AG04450 (cell line): ENCODE results near the gene SF3B3. TPM values are rescaled to one million over a fixed set of nuclear protein-coding genes. Genes with fewer than 3 reads are reported as not detected.

Experiments
- CTCF ChIA-PET: fragments of 300-600, 350-600 bp; formaldehyde crosslinking; extraction: SDS; loops from one replicate; lab custom pipeline; 2022; ENCODE audit warnings: antibody characterized with exemption, inconsistent platforms; lab: Charles Lee
- POLR2A ChIA-PET: fragments of 350-600 bp; formaldehyde crosslinking; extraction: SDS; loops from one replicate; lab custom pipeline; 2021; ENCODE audit warnings: antibody characterized with exemption, inconsistent platforms; lab: Yijun Ruan, JAX
- DNase-seq: peaks from one replicate; pipeline ENCODE4 v3.0.0-alpha.2; 2011; ENCODE audit warnings: low read depth, low spot score
- H3K27ac ChIP-seq: one replicate; pipeline ENCODE4 v1.5.1; 2012; ENCODE audit warnings: low read depth, low read length, control low read depth
- H3K27me3 ChIP-seq: one replicate; pipeline ENCODE4 v1.6.0; 2012; ENCODE audit warnings: low read length; ENCODE audit not compliant: control insufficient read depth, insufficient read depth
- H3K4me3 ChIP-seq: 2 replicates; pipeline ENCODE4 v1.5.1; 2011; ENCODE audit warnings: mild to moderate bottlenecking, low read depth, low read length, control low read depth
- H3K9me3 ChIP-seq: 2 replicates; pipeline ENCODE4 v1.5.1; 2012; ENCODE audit warnings: low read length; ENCODE audit not compliant: control insufficient read depth, insufficient read depth
- polyA plus RNA-seq: library from polyadenylated mRNA; depleted of rRNA; stranded (reverse); fragments of >200 nt; gene quantifications from 2 replicates; pipeline ENCODE4 v1.2.3, GENCODE V29; 2011
- TF ChIP-seq, protein P1 (sequence below): IDR thresholded peaks from 2 replicates; pipeline ENCODE4 v1.5.1; 2011; ENCODE audit warnings: low read depth, low read length, control low read depth, inconsistent platforms

The SF3B3 gene
- polyA plus RNA-seq, 1 experiment, result 139 TPM

DNA sequence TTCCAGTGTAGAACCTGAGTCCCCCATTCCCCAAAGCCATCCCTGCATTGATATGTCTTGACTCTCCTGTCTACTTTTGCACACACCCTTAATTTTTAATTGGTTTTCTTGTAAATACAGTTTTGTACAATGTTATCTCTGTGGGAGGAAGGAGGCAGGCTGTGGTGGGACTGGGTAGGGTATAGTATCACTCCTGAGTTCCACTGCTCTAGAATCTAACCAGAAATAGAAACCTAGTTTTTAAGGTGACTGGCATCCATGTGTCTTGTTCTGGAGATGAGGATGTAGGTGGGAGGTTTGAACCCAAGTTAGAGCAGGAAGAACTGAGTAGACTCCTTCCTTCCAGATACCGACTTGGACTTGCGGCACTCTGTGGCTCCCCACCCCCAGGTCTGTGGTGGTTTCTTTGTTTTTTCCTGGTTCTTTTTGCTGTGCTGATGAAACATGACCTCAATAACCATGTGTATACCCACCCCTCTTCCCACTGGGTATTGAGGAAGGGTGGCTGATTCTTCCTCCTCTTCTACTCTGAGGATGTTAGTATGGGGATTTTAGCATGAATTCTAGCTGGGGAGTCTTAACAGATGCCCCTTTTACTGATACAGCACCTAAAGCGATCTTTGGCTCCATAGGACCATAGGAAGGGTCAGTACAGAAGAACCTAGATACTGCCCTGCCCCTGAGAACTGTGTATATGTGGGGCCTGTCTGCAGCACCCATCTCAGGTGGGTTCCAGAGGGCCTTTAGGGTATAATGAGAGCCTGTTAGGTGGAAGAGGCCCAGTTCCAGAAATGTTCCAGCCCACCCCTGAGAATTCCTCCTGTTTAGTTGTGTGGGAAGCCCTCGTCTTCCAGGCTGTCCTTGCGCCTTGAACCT is 48.7 kb downstream of the SF3B3 start:
- TF ChIP-seq, protein P1, sequence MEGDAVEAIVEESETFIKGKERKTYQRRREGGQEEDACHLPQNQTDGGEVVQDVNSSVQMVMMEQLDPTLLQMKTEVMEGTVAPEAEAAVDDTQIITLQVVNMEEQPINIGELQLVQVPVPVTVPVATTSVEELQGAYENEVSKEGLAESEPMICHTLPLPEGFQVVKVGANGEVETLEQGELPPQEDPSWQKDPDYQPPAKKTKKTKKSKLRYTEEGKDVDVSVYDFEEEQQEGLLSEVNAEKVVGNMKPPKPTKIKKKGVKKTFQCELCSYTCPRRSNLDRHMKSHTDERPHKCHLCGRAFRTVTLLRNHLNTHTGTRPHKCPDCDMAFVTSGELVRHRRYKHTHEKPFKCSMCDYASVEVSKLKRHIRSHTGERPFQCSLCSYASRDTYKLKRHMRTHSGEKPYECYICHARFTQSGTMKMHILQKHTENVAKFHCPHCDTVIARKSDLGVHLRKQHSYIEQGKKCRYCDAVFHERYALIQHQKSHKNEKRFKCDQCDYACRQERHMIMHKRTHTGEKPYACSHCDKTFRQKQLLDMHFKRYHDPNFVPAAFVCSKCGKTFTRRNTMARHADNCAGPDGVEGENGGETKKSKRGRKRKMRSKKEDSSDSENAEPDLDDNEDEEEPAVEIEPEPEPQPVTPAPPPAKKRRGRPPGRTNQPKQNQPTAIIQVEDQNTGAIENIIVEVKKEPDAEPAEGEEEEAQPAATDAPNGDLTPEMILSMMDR, result no peak
- ChIA-PET CTCF (interaction anchor here (0.6 to 1.2 kb wide), 6 partner anchors 8 to 199 kb away, joined by 3 to 5 read pairs (median 4); no protein-coding TSS in a partner anchor), POLR2A (interaction anchor here (0.8 to 1.9 kb wide), 3 partner anchors 7 to 19 kb away, joined by 3 to 22 read pairs (median 5); no protein-coding TSS in a partner anchor)
- no peaks in the 10 kb centered on the region for H3K27me3 ChIP-seq
- H3K9me3 ChIP-seq, result no peaks in the 10 kb centered on the region
- H3K27ac ChIP-seq, result peak overlapping the region; percentile 89
- H3K4me3 ChIP-seq, result no peak overlapping the region
- no peak for DNase-seq

- H3K9me3 ChIP-seq, result no peaks in the 10 kb centered on the region
- no peak overlapping the region for H3K4me3 ChIP-seq
- ChIA-PET CTCF (interaction anchor here (0.6 to 1.2 kb wide), 6 partner anchors 9 to 198 kb away, joined by 3 to 5 read pairs (median 4); no protein-coding TSS in a partner anchor), POLR2A (interaction anchor here (0.5 to 1.9 kb wide), 9 partner anchors 8 to 192 kb away, joined by 3 to 22 read pairs (median 4); no protein-coding TSS in a partner anchor)
- DNase-seq, result no peak
- H3K27ac ChIP-seq, result peak overlapping the region; percentile 89
- no peaks in the 10 kb centered on the region for H3K27me3 ChIP-seq
- TF ChIP-seq, protein P1, result no peak
These were observed 49.3 kb downstream of the SF3B3 start for GRCh38 chr16:70572926-70573270.

DNA sequence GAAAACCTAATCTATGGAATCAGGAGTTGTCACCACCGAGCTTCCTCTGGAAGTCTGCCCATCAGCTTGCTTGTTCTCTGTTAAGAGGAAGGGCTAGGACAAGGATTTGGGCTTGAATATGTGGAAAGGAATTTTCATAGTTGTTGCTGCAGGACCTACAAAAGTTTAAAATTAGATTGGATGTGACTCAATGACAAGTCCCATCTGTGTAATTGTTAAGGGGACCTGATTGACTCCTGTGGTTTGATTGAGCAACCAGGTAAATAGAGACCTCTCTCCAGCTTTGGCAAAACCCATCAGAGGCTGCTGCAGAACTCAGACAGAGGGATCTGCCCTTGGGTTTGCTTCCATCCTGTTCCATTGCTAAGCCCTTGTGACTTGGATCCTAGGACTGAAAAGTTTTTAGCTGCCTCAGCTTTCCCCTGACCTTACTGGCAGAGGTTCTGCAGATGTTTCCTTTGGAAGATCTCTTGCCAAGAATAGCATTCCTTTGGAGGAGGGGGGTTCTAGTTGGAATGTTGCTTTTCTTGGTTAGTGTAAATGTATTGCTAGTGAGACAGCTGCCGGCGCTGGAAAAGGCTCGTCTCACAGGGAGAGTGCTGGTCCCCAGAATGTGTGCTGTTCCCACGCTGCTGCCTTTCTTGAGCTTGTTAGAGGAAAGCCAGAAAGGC is 50.0 kb downstream of the SF3B3 start:
- ChIA-PET CTCF (interaction anchor here (0.8 to 1.4 kb wide), 4 partner anchors 44 to 198 kb away, joined by 3 to 12 read pairs (median 4); no protein-coding TSS in a partner anchor), POLR2A (interaction anchor here (0.5 to 1.9 kb wide), 13 partner anchors 9 to 192 kb away, joined by 3 to 22 read pairs (median 4); no protein-coding TSS in a partner anchor)

DNA sequence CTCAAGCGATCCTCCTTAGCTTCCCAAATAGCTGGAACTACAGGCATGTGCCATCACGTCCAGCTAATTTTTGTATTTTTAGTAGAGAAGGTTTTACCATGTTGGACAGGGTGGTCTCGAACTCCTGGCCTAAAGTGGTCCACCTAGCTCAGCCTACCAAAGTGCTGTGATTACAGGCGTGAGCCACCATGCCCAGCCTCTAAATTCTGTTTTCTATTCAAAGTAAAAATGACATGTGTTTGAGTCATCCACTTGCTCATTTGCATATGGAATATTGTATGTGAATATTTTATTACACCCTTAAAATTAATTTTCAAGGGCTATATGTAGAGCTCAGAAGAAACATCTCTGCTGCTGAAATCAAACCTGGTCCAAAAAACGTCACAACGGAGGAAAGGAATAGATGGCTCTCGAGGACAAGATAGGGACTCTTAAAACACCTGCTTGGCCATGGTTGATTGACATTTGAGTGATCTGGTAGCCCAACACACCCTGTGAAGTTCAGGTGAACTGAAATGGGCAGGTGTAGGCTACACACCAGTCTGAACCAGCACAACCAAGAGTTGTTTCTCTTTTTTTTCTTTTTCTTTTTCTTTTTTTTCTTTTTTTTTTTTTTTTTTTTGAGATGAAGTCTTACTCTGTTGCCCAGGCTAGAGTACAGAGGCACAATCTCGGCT is 51.1 kb downstream of the SF3B3 start:
- no peak for DNase-seq
- Histone ChIP-seq H3K27me3 (no peaks in the 10 kb centered on the region), H3K4me3 (no peak overlapping the region), H3K9me3 (no peaks in the 10 kb centered on the region), H3K27ac (peak overlapping the region; percentile 89)
- TF ChIP-seq, protein P1, result no peak
- POLR2A ChIA-PET, result interaction anchor here (1.2 to 1.9 kb wide), 3 partner anchors 21 to 79 kb away, joined by 3 to 22 read pairs (median 12); no protein-coding TSS in a partner anchor
- CTCF ChIA-PET, result interaction anchor here (0.7 to 1.4 kb wide), 2 partner anchors 65 to 79 kb away, joined by 4 to 12 read pairs; no protein-coding TSS in a partner anchor

More for the DNA sequence above, 50.0 kb downstream of the SF3B3 start:
- TF ChIP-seq, protein P1, result no peak
- Histone ChIP-seq H3K27me3 (no peaks in the 10 kb centered on the region), H3K27ac (peak overlapping the region; percentile 89), H3K9me3 (no peaks in the 10 kb centered on the region), H3K4me3 (no peak overlapping the region)
- DNase-seq, result peak; percentile 94
